Glomerular visceral epithelial cell (primary cell): Measurements from ENCODE around the gene PLEKHN1.
A peak's percentile ranks its signal among the peaks of the same experiment; 100 is the strongest.
"Not testable (repeated sequence)": the region's sequence is repeated elsewhere in the genome, so short reads cannot be mapped to it uniquely, and the experiment has no call there.

Source experiments
- DNase-seq: peaks from one replicate; pipeline ENCODE4 v3.0.0-alpha.2; 2016; ENCODE audit errors: extremely low spot score

Gene PLEKHN1

GRCh38 chr1:943545-944340 is 22.5 kb upstream of the PLEKHN1 start:
- DNase-seq = no peak

GRCh38 chr1:944341-945325 is 21.6 kb upstream of the PLEKHN1 start:
- DNase-seq = no peak

GRCh38 chr1:945688-946556 is 20.4 kb upstream of the PLEKHN1 start:
- no peak for DNase-seq

GRCh38 chr1:946811-947210 is 19.5 kb upstream of the PLEKHN1 start:
- not testable (repeated sequence) for DNase-seq

GRCh38 chr1:947958-948357 is 18.3 kb upstream of the PLEKHN1 start:
- DNase-seq = no peak

- no peak for DNase-seq
Observed at GRCh38 chr1:950268-950667, 16.0 kb upstream of the PLEKHN1 start.

GRCh38 chr1:950881-951280 is 15.4 kb upstream of the PLEKHN1 start:
- no peak for DNase-seq

- DNase-seq = no peak
Observed at GRCh38 chr1:951364-951763, 14.9 kb upstream of the PLEKHN1 start.

- DNase-seq = no peak
Observed at GRCh38 chr1:952201-952600, 14.1 kb upstream of the PLEKHN1 start.

- DNase-seq = no peak
Observed at GRCh38 chr1:952603-953002, 13.7 kb upstream of the PLEKHN1 start.

GRCh38 chr1:953524-954320 is 12.6 kb upstream of the PLEKHN1 start:
- DNase-seq = no peak

- DNase-seq = no peak
Observed at GRCh38 chr1:954927-955326, 11.4 kb upstream of the PLEKHN1 start.

GRCh38 chr1:955474-955873 is 10.8 kb upstream of the PLEKHN1 start:
- DNase-seq = no peak

- DNase-seq = no peak
Observed at GRCh38 chr1:956636-957035, 9.6 kb upstream of the PLEKHN1 start.

- DNase-seq = peak; percentile 91
Observed at GRCh38 chr1:958823-959730, 7.2 kb upstream of the PLEKHN1 start, which contains the start of gene NOC2L. NOC2L (minus strand) TSS chr1:959256; CDS start chr1:959240, 16 bp downstream.

- no peak for DNase-seq
Observed at GRCh38 chr1:959731-960362, 6.4 kb upstream of the PLEKHN1 start.

GRCh38 chr1:960363-961131 is 5.7 kb upstream of the PLEKHN1 start, which contains the start of gene KLHL17:
KLHL17 (plus strand) TSS chr1:960584; CDS start chr1:960694, 110 bp downstream.
- peak; percentile 64 for DNase-seq

GRCh38 chr1:961132-961669 is 5.1 kb upstream of the PLEKHN1 start:
- DNase-seq = no peak
